Activated CD4-positive, alpha-beta T cell treated with anti-CD3 and anti-CD28 coated beads, Interleukin-2, amount 10 ng/mL, durations not matched to agents 24 days and 14 days (primary cell): ENCODE data around the gene OCEL1. TPM values are rescaled to one million over a fixed set of nuclear protein-coding genes. Genes with fewer than 3 reads are reported as not detected.

Source experiments
- DNase-seq: peaks from one replicate; pipeline ENCODE4 v3.0.0; 2022
- H3K27ac Mint-ChIP-seq: one replicate; pipeline ENCODE4 v1.8.0; 2022; ENCODE audit warnings: mild to moderate bottlenecking, mixed read lengths
- H3K27me3 Mint-ChIP-seq: one replicate; pipeline ENCODE4 v1.8.0; 2022; ENCODE audit warnings: mixed read lengths
- H3K36me3 Mint-ChIP-seq: one replicate; pipeline ENCODE4 v1.8.0; 2022; ENCODE audit warnings: low read depth, mild to moderate bottlenecking, mixed read lengths
- H3K4me1 Mint-ChIP-seq: one replicate; pipeline ENCODE4 v1.8.0; 2021; ENCODE audit warnings: mixed read lengths
- H3K4me3 Mint-ChIP-seq: one replicate; pipeline ENCODE4 v1.8.0; 2022; ENCODE audit warnings: mild to moderate bottlenecking, moderate library complexity, mixed read lengths
- H3K9me3 Mint-ChIP-seq: one replicate; pipeline ENCODE4 v1.8.0; 2021; ENCODE audit warnings: mixed read lengths
- intact Hi-C: fragments of 100-400 bp; cut with micrococcal nuclease; formaldehyde crosslinking; loops from one replicate; pipeline ENCODE4 v1.15.1; 2023
- total RNA-seq: library from RNA; stranded (reverse); gene quantifications from 2 replicates; pipeline ENCODE4 v1.2.3, GENCODE V29; 2022

Gene OCEL1
- total RNA-seq, 1 donor from 2014 or later: 17.8 TPM

GRCh38 chr19:17200408-17201079 lies 25.5 kb upstream of the OCEL1 start:
- Mint-ChIP-seq H3K4me1 (peaks cover 1% of the 10 kb centered on the region), H3K27me3 (no peaks in the 10 kb centered on the region), H3K27ac (no peak overlapping the region), H3K36me3 (peaks cover 73% of the 10 kb centered on the region), H3K9me3 (no peaks in the 10 kb centered on the region), H3K4me3 (no peak overlapping the region)
- DNase-seq: no peak
- intact Hi-C loops: no loop called here

DNA sequence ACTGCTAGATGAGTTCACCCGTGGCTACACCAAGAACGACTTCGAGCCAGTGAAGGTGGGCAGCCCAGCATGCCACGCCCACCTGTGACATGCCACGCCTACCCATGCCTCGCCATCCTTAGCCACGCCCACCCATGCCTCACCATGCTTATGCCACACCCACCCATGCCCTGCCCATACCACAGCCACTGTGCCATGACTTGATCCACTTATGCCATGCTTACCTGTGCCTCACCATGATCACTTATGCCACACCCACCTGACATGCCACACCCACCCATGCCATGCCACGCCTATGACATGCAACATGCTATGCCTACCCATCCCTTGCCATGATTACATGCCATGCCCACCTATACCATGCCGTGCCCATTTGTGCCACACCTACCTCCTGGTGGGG lies 23.8 kb upstream of the OCEL1 start:
- no peaks in the 10 kb centered on the region for H3K27me3 Mint-ChIP-seq
- intact Hi-C loops: no loop called here
- H3K4me1 Mint-ChIP-seq: no peaks in the 10 kb centered on the region
- DNase-seq: no peak
- H3K4me3 Mint-ChIP-seq: no peak overlapping the region
- H3K27ac Mint-ChIP-seq: no peak overlapping the region
- H3K9me3 Mint-ChIP-seq: no peaks in the 10 kb centered on the region
- peaks cover 64% of the 10 kb centered on the region for H3K36me3 Mint-ChIP-seq

GRCh38 chr19:17202713-17203112 lies 23.3 kb upstream of the OCEL1 start:
- no peaks in the 10 kb centered on the region for H3K4me1 Mint-ChIP-seq
- peaks cover 59% of the 10 kb centered on the region for H3K36me3 Mint-ChIP-seq
- intact Hi-C loops: no loop called here

GRCh38 chr19:17205237-17206140 lies 20.5 kb upstream of the OCEL1 start:
- no peaks in the 10 kb centered on the region for H3K27me3 Mint-ChIP-seq
- no peak overlapping the region for H3K27ac Mint-ChIP-seq
- intact Hi-C loops: loop anchor here (5.0 kb wide), 1 partner anchor 77 kb away; the partner anchor contains the start of gene ANKLE1
- peaks cover 11% of the 10 kb centered on the region for H3K4me1 Mint-ChIP-seq
- H3K9me3 Mint-ChIP-seq: no peaks in the 10 kb centered on the region
- peak; percentile 88 for DNase-seq
- H3K36me3 Mint-ChIP-seq: peaks cover 59% of the 10 kb centered on the region
- H3K4me3 Mint-ChIP-seq: no peak overlapping the region

More at GRCh38 chr19:17202713-17203112, 23.3 kb upstream of the OCEL1 start:
- H3K27me3 Mint-ChIP-seq: no peaks in the 10 kb centered on the region
- H3K27ac Mint-ChIP-seq: no peak overlapping the region
- no peak for DNase-seq
- H3K4me3 Mint-ChIP-seq: no peak overlapping the region
- no peaks in the 10 kb centered on the region for H3K9me3 Mint-ChIP-seq

DNA sequence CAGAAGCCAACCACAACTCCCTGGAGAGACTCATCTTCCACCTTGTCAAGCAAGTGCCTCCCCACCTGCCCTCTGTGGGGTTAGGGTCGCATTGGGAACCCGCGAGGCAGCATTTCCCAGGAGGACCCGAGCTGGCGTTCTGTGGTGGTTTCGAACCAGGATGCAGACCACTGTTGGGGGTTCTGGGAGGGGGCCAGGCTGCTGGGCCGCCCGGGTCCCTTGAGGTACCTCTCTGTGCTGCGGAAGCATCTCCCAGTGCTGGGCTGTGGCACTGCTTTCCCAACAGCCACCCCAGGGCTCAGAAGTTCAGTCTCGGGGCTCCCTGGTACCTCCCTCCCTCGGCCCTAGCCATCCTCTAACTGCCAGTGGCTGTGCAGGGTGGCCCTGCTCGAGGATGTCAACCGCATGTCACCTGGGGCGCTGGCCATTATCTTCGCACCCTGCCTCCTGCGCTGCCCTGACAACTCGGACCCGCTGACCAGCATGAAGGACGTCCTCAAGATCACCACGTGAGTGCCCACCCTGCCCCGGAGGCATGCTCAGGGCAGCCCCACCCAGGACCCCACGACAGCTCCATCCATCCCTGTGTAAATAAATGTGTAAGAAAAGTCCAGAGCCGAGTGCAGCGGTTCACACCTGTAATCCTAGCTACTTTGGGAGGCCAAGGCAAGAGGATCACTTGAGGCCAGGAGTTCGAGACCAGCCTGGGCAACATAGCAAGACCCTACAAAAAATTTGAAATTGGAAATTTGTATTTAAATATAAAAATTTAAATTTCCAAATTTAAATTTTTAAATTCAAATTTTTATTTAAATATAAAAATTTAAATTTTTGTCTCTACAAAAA lies 19.1 kb upstream of the OCEL1 start:
- H3K27me3 Mint-ChIP-seq: no peaks in the 10 kb centered on the region
- H3K36me3 Mint-ChIP-seq: peaks cover 55% of the 10 kb centered on the region

DNA sequence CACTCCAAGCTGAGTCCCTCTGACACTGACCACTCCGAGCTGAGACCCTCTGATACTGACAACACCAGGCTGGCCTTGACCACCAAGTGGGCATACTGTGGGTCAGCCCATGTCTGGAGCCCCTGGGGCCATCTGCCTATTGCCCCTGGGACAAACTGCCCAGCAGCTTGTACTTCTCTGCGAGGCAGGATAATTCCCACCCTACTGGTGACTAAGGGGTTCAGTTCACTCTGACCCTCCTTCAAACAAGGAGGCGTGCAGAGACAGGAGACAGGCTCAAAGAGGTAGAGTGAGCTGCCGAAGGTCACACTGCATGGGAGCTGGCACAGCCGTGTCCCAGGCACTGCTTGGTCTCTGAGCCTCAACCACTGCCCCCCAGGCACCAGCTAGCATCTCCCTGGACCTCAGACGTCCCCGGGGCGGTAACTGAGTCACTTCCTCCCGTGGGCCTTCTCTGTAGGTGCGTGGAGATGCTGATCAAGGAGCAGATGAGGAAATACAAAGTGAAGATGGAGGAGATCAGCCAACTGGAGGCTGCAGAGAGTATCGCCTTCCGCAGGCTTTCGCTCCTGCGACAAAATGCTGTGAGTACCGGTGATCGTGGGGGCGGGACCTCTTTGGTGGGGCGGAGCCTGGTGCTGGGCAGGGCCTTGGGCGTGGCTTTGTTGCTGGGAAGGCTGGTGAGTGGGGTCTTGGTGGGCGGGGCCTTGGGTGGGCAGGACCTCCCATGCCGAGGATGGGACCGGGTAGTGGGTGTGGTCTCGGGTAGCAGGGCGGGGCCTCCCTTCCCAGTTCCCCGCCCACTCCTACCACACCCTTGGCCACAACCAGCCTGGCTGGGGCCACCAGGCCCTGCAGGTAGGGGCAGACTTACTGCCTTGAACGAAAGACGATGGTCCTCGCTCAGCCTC lies 16.6 kb upstream of the OCEL1 start:
- DNase-seq: peak; percentile 82
- no peak overlapping the region for H3K4me3 Mint-ChIP-seq
- intact Hi-C loops: loop anchor here (5.0 kb wide), 1 partner anchor 73 kb away; the partner anchor contains the start of gene ANKLE1
- no peaks in the 10 kb centered on the region for H3K27me3 Mint-ChIP-seq
- peaks cover 11% of the 10 kb centered on the region for H3K4me1 Mint-ChIP-seq
- H3K36me3 Mint-ChIP-seq: peaks cover 44% of the 10 kb centered on the region
- H3K9me3 Mint-ChIP-seq: no peaks in the 10 kb centered on the region
- H3K27ac Mint-ChIP-seq: peak overlapping the region; percentile 41

More for the DNA sequence above, 19.1 kb upstream of the OCEL1 start:
- Mint-ChIP-seq H3K4me1 (peaks cover 11% of the 10 kb centered on the region), H3K27ac (no peak overlapping the region), H3K9me3 (no peaks in the 10 kb centered on the region), H3K4me3 (no peak overlapping the region)
- DNase-seq: no peak
- intact Hi-C loops: loop anchor here (5.0 kb wide), 1 partner anchor 75 kb away; the partner anchor contains the start of gene ANKLE1

DNA sequence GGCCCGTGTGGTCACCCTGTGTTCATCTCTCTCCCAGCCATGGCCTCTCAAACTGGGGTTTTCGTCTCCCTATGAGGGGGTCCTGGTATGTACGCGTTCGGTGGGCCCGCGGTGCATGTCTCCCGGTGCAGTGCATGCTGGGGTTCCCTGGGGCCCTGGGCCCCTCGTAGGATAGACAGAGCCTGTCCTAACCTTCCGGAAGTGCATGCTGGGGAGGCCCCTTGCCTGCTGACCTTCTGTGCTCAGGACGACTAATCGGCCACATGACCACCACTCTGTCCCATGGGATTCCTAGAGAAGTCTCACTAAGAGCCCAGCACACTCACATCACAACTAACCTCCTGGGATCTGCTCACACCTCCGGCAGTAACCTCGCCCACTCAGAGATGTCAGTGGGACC lies 15.7 kb upstream of the OCEL1 start:
- H3K4me1 Mint-ChIP-seq: peaks cover 16% of the 10 kb centered on the region
- H3K27ac Mint-ChIP-seq: peak overlapping the region; percentile 70
- H3K9me3 Mint-ChIP-seq: no peaks in the 10 kb centered on the region
- no peak for DNase-seq
- H3K27me3 Mint-ChIP-seq: no peaks in the 10 kb centered on the region
- H3K36me3 Mint-ChIP-seq: peaks cover 41% of the 10 kb centered on the region
- intact Hi-C loops: no loop called here
- H3K4me3 Mint-ChIP-seq: no peak overlapping the region

GRCh38 chr19:17211547-17212446 lies 14.2 kb upstream of the OCEL1 start:
- DNase-seq: no peak
- intact Hi-C loops: no loop called here
- Mint-ChIP-seq H3K4me1 (peaks cover 21% of the 10 kb centered on the region), H3K36me3 (peaks cover 47% of the 10 kb centered on the region), H3K4me3 (no peak overlapping the region), H3K27me3 (no peaks in the 10 kb centered on the region), H3K9me3 (no peaks in the 10 kb centered on the region), H3K27ac (no peak overlapping the region)

GRCh38 chr19:17213334-17213733 lies 12.7 kb upstream of the OCEL1 start:
- DNase-seq: no peak
- intact Hi-C loops: no loop called here
- H3K27me3 Mint-ChIP-seq: no peaks in the 10 kb centered on the region
- H3K9me3 Mint-ChIP-seq: no peaks in the 10 kb centered on the region
- no peak overlapping the region for H3K4me3 Mint-ChIP-seq
- peaks cover 59% of the 10 kb centered on the region for H3K36me3 Mint-ChIP-seq
- no peak overlapping the region for H3K27ac Mint-ChIP-seq
- H3K4me1 Mint-ChIP-seq: peaks cover 21% of the 10 kb centered on the region

GRCh38 chr19:17214508-17215126 lies 11.4 kb upstream of the OCEL1 start:
- H3K4me1 Mint-ChIP-seq: peaks cover 14% of the 10 kb centered on the region
- H3K36me3 Mint-ChIP-seq: peaks cover 53% of the 10 kb centered on the region
- H3K27me3 Mint-ChIP-seq: no peaks in the 10 kb centered on the region
- DNase-seq: no peak
- H3K9me3 Mint-ChIP-seq: no peaks in the 10 kb centered on the region
- intact Hi-C loops: loop anchor here (1.0 to 2.0 kb wide), 2 partner anchors 12 to 52 kb away; partner anchors contain the start of genes BABAM1 and OCEL1
- H3K4me3 Mint-ChIP-seq: peak overlapping the region; percentile 86
- peak overlapping the region; percentile 97 for H3K27ac Mint-ChIP-seq

DNA sequence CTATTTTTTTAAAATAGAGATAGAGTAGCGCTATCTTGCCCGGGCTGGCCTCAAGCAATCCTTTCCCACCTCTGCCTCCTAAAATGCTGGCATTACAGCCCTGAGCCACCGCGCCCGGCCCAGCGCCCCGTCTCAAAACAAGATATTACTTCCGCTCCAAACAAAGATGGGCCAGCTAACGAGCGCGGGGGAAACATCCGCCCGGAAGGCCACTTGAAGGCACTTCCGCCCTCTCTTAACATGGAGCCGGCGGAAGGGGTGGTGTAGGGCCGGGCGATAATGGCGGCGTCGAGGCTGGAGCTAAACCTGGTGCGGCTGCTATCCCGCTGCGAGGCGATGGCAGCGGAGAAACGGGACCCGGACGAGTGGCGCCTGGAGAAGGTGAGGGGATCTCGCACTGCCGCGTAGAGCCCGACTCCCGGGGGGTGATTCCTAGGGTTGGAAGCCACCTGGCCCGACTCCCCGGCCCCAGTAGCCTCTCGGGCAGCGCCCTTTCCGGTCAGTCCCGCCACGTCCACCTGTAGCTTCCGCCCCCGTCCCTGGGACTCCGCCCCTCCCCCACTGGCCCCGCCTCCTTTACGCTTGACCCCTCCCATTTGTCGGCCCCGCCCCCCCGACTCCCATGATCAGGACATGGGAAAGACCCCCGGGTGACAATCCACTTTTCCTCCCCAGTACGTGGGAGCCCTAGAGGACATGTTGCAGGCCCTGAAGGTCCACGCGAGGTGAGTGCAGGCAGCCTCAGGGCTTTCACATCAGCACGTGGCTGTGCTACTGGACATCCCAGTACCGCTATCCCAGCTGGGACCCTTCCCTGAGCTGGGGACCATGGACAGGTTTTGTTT lies 10.7 kb upstream of the OCEL1 start, which contains the start of gene USE1:
TSS of gene USE1 (plus strand) at position 231 of the 845 bp plus-strand sequence. CDS start at position 280, 49 bp downstream.
- Mint-ChIP-seq H3K9me3 (no peaks in the 10 kb centered on the region), H3K4me3 (peak within 1 kb of the TSS; percentile 86), H3K27me3 (no peaks in the 10 kb centered on the region), H3K27ac (peak within 1 kb of the TSS; percentile 97), H3K4me1 (peaks cover 10% of the 10 kb centered on the region), H3K36me3 (peaks cover 51% of the 10 kb centered on the region)
- intact Hi-C loops: loop anchor here (1.0 to 2.0 kb wide), 2 partner anchors 11 to 51 kb away; partner anchors contain the start of genes BABAM1 and OCEL1
- peak; percentile 96 for DNase-seq
